HFFc6 (cell line): ENCODE measurements around the gene NAV2. TPM values are rescaled to one million over a fixed set of nuclear protein-coding genes. Genes with fewer than 3 reads are reported as not detected.

Experiments
- DNase-seq: peaks from one replicate; pipeline ENCODE4 v3.0.0-alpha.2; 2018
- H3K27ac Mint-ChIP-seq: 2 replicates; pipeline ENCODE4 v1.8.0; 2020; ENCODE audit warnings: mild to moderate bottlenecking, mixed read lengths
- H3K27me3 Mint-ChIP-seq: 2 replicates; pipeline ENCODE4 v1.8.0; 2021; ENCODE audit warnings: mild to moderate bottlenecking, moderate library complexity, mixed read lengths; ENCODE audit not compliant: insufficient read depth
- H3K36me3 Mint-ChIP-seq: 2 replicates; pipeline ENCODE4 v1.8.0; 2021; ENCODE audit warnings: low read depth, mixed read lengths
- H3K4me1 Mint-ChIP-seq: 2 replicates; pipeline ENCODE4 v1.8.0; 2020; ENCODE audit warnings: low read depth, mixed read lengths
- H3K4me3 Mint-ChIP-seq: 2 replicates; pipeline ENCODE4 v1.8.0; 2020; ENCODE audit warnings: mild to moderate bottlenecking, moderate library complexity, mixed read lengths
- H3K9me3 Mint-ChIP-seq: 2 replicates; pipeline ENCODE4 v1.8.0; 2020; ENCODE audit warnings: mild to moderate bottlenecking, mixed read lengths
- CTCF ChIP-seq: fragments of 200-600 bp; sonication (generic); IDR thresholded peaks from 2 replicates; pipeline ENCODE4 v1.5.0; 2021; ENCODE audit warnings: antibody characterized with exemption, mild to moderate bottlenecking
- total RNA-seq, 6 experiments: library from RNA; stranded (reverse); fragmentation: NEBNext Ultra II Directional; extraction: Animal tissue kit (Norgen Biotek cat#: 25700); gene quantifications; 2 replicates in 1 of 6; 3 replicates in 5 of 6; pipeline ENCODE4 v1.2.3, GENCODE V29; 2021

Gene NAV2
- total RNA-seq, 6 experiments from 2014 or later = 12.4 to 34.9 (median 31.8) TPM

- Mint-ChIP-seq H3K4me1 (peaks cover 36% of the 10 kb centered on the region), H3K27me3 (peaks cover 5% of the 10 kb centered on the region; the same call in 1 of the 2 replicates), H3K9me3 (no peaks in the 10 kb centered on the region), H3K36me3 (no peaks in the 10 kb centered on the region), H3K4me3 (no peak overlapping the region), H3K27ac (peak overlapping the region; percentile 48; the same call in 1 of the 2 replicates)
- no peak for DNase-seq
- TF ChIP-seq CTCF = no peak
Measured at GRCh38 chr11:19703211-19703610, 9.4 kb upstream of the NAV2 start.

DNA sequence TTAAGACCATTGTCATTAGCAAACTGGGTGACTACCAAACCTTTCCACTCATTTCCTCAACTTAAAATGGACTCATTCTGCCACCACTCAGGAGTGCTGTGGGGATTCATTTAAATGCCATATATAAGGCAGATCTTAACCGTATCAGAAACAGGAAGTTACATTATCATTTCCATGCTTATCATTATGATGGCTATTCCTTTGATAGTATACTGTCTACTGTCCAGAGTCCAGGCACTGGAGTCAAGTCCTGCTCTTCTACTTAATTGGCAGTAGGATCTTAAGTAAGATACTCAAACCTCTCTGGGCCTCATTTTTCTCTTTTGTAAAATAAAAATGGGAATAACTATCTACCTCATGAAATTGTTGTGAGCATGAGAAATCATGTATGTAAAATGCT lies 8.4 kb upstream of the NAV2 start:
- Mint-ChIP-seq H3K4me1 (peaks cover 36% of the 10 kb centered on the region), H3K27me3 (0 out of 2 replicates have a peak, but pooled peaks cover 2% of the 10 kb centered on the region), H3K4me3 (no peak overlapping the region), H3K27ac (no peak overlapping the region), H3K36me3 (no peaks in the 10 kb centered on the region), H3K9me3 (no peaks in the 10 kb centered on the region)
- no peak for TF ChIP-seq CTCF
- DNase-seq = no peak

DNA sequence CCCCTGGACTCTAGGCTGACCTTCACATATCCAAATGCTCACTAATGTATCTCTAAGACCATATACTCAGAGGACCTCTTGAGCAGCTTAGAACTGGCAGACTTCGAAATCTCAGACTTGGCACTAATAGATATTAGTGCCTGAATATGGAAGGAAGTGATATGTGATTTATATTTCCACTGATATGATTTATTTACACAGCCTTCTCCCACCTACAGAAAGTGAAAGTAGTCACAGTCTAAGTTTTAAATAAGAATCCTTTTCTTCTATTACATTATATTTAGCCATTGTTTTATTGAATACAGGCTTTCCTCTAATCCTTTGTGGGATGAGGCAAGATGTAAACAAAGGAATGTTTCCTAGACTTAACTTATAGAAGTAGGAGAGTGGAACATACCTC lies 6.7 kb upstream of the NAV2 start:
- no peak for DNase-seq
- Mint-ChIP-seq H3K4me3 (no peak overlapping the region), H3K27me3 (no peaks in the 10 kb centered on the region), H3K4me1 (peaks cover 41% of the 10 kb centered on the region), H3K9me3 (no peaks in the 10 kb centered on the region), H3K36me3 (no peaks in the 10 kb centered on the region), H3K27ac (no peak overlapping the region)
- TF ChIP-seq CTCF = no peak

GRCh38 chr11:19711911-19712280 lies 741 bp upstream of the NAV2 start:
- Mint-ChIP-seq H3K36me3 (peaks cover 5% of the 10 kb centered on the region; the same call in 1 of the 2 replicates), H3K9me3 (no peaks in the 10 kb centered on the region), H3K27me3 (peaks cover 5% of the 10 kb centered on the region; the same call in 1 of the 2 replicates), H3K27ac (peak overlapping the region; percentile 99), H3K4me3 (peak overlapping the region; percentile 91), H3K4me1 (peaks cover 48% of the 10 kb centered on the region)
- no peak for DNase-seq
- no peak for TF ChIP-seq CTCF

DNA sequence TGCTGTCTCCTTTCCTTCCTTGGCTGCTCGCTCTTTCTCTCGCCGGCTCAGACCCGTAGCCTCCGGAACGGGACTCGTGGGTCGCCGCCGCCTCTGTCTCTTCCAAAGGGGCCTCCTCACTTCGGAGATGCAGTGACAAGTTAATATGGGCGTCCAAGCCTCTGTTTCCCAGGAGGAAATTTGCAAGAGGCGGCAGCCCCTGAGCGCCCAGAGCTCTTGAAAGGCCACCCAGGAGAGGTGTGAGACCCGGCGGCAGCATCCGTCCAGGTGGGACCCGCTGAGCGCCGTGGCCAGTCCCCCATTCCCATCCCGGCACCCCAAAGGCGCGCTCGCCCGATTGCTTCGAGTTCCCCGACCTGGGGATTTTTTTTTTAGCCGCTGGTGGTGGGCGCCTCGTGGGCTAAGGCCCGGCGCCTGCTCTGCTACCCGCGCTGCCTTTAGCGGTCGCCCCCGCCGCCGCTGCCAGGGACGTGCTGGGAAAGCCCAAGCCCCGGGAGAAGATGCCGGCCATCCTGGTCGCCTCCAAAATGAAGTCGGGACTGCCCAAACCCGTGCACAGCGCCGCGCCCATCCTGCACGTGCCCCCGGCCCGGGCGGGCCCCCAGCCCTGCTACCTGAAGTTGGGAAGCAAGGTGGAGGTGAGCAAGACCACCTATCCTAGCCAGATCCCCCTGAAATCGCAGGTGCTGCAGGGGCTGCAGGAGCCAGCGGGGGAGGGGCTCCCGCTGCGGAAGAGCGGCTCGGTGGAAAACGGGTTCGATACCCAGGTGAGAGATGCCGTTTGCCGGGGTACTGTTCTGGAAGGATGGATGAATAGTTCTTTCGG lies 772 bp downstream of the NAV2 start:
- no peak for DNase-seq
- H3K27ac Mint-ChIP-seq = peak overlapping the region; percentile 96

More for the DNA sequence above, 772 bp downstream of the NAV2 start:
- Mint-ChIP-seq H3K27me3 (peaks cover 5% of the 10 kb centered on the region; the same call in 1 of the 2 replicates), H3K36me3 (peaks cover 14% of the 10 kb centered on the region; the same call in 1 of the 2 replicates), H3K4me3 (peak overlapping the region; percentile 86), H3K9me3 (no peaks in the 10 kb centered on the region), H3K4me1 (peaks cover 63% of the 10 kb centered on the region)
- TF ChIP-seq CTCF = no peak
